Prostate gland (tissue), 2 donors: ENCODE results near the gene PRKG1.

Source experiments
- CTCF ChIP-seq, 4 experiments: fragments of 200-600 bp in 2 of 4; fragments of 450-650 bp in 2 of 4; sonication (generic) in 2 of 4; IDR thresholded peaks; 1 replicate in 3 of 4; 2 replicates in 1 of 4; pipeline ENCODE4 v1.5.1; 2016 to 2019; ENCODE audit warnings: antibody characterized with exemption in 4 of 4, mild to moderate bottlenecking in 2 of 4, moderate library complexity in 2 of 4
- POLR2A ChIP-seq: fragments of 450-650 bp; IDR thresholded peaks from one replicate; pipeline ENCODE4 v1.6.1; 2016; ENCODE audit warnings: antibody characterized with exemption, mild to moderate bottlenecking

DNA sequence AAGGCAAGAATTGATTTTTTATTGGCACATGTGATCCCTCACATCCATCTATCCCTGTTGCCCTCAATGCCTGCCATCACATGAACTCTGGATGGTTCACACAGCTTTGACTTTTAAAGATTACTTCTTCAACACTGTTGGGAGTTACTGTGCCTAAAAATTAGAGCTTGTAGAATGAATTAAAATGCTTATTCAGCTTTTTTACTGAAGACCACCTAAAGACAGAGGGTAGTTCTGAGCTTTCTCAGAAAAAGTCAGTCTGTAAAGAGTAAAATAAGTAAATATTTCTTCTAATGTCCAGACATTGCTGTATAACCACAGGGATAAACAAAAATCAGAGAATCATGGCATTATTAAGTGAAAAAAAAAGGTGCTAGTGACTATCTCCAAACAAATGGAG lies 718.4 kb downstream of the PRKG1 start:
- TF ChIP-seq CTCF (IDR thresholded peaks at IDR 0.05): no peak
- no peak for TF ChIP-seq POLR2A
